ENCODE measurements around the gene CCDC107. TPM values are rescaled to one million over a fixed set of nuclear protein-coding genes. Genes with fewer than 3 reads are reported as not detected.

Gene CCDC107
- total and polyA plus RNA-seq, 2 of the 13 experiments (the other 11 are each of a cell fraction or from before 2014, with no cell fraction given) = 7.1 to 15.2 TPM

DNA sequence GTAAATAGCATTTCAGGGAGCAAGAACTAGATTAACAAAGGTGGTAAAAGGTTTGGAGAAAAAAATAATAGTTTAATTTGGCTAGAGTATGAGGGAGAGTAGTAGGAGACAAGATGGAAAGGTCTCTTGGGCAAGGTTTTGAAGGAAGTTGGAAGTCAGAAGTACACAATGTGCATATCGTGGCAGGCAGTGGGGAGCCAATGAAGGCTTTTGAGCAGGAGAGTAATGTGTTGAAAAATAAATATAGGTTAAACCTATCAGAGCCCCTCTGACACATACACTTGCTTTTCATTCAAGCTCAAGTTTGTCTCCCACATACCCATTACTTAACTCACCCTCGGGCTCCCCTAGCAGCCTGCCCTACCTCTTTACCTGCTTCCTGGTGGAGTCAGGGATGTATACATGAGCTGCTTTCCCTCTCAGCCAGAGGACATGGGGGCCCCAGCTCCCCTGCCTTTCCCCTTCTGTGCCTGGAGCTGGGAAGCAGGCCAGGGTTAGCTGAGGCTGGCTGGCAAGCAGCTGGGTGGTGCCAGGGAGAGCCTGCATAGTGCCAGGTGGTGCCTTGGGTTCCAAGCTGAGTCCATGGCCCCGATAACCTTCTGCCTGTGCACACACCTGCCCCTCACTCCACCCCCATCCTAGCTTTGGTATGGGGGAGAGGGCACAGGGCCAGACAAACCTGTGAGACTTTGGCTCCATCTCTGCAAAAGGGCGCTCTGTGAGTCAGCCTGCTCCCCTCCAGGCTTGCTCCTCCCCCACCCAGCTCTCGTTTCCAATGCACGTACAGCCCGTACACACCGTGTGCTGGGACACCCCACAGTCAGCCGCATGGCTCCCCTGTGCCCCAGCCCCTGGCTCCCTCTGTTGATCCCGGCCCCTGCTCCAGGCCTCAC, 15.3 kb downstream of the CCDC107 start, which contains the start of gene CA9 (continued):
- TF ChIP-seq DMAP1 (CRISPR knock-in tag; IDR thresholded peaks at IDR 0.05) (0 out of 2 replicates have a peak, but pooled peaks have one; percentile 37), SALL2 (CRISPR knock-in tag; IDR thresholded peaks at IDR 0.05) (no peak), SYNCRIP (IDR thresholded peaks at IDR 0.05; ENCODE audit: insufficient read depth, low read depth, low read length) (no peak), KAT2B (IDR thresholded peaks at IDR 0.05; ENCODE audit: borderline replicate concordance, low read depth, low read length) (no peak), RAD21 (CRISPR knock-in tag; IDR thresholded peaks at IDR 0.05) (no peak), TOE1 (CRISPR knock-in tag; IDR thresholded peaks at IDR 0.05) (no peak), ZMYM2 (CRISPR knock-in tag; IDR thresholded peaks at IDR 0.05) (no peak), RBFOX2 (IDR thresholded peaks at IDR 0.05; ENCODE audit: low read depth, low read length) (no peak), PPARG (CRISPR knock-in tag; conservative IDR thresholded peaks at IDR 0.05) (no peak), ZNF746 (CRISPR knock-in tag; IDR thresholded peaks at IDR 0.05) (no peak), NBN (conservative IDR thresholded peaks at IDR 0.05) (no peak), ZNF441 (CRISPR knock-in tag; IDR thresholded peaks at IDR 0.05; ENCODE audit: borderline replicate concordance) (no peak), FOXA1 (IDR thresholded peaks at IDR 0.05) (no peak), FOXA1 (CRISPR knock-in tag; IDR thresholded peaks at IDR 0.05) (no peak), RFX5 (IDR thresholded peaks at IDR 0.05; ENCODE audit: low read depth, low read length) (no peak), MXD4 (CRISPR knock-in tag; IDR thresholded peaks at IDR 0.05) (no peak), NCOA1 (CRISPR knock-in tag; IDR thresholded peaks at IDR 0.05) (no peak), CREB1 (IDR thresholded peaks at IDR 0.05) (no peak), CREB1 (CRISPR knock-in tag; IDR thresholded peaks at IDR 0.05) (no peak), ZNF121 (CRISPR knock-in tag; IDR thresholded peaks at IDR 0.05) (no peak), FOXP1 (IDR thresholded peaks at IDR 0.05) (no peak), FOXP1 (CRISPR knock-in tag; IDR thresholded peaks at IDR 0.05) (no peak), ZNF891 (CRISPR knock-in tag; IDR thresholded peaks at IDR 0.05) (no peak)
- TF ChIP-seq, protein P1, sequence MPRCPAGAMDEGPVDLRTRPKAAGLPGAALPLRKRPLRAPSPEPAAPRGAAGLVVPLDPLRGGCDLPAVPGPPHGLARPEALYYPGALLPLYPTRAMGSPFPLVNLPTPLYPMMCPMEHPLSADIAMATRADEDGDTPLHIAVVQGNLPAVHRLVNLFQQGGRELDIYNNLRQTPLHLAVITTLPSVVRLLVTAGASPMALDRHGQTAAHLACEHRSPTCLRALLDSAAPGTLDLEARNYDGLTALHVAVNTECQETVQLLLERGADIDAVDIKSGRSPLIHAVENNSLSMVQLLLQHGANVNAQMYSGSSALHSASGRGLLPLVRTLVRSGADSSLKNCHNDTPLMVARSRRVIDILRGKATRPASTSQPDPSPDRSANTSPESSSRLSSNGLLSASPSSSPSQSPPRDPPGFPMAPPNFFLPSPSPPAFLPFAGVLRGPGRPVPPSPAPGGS (CRISPR knock-in tag; IDR thresholded peaks at IDR 0.05) = no peak
- TF ChIP-seq, protein P2, sequence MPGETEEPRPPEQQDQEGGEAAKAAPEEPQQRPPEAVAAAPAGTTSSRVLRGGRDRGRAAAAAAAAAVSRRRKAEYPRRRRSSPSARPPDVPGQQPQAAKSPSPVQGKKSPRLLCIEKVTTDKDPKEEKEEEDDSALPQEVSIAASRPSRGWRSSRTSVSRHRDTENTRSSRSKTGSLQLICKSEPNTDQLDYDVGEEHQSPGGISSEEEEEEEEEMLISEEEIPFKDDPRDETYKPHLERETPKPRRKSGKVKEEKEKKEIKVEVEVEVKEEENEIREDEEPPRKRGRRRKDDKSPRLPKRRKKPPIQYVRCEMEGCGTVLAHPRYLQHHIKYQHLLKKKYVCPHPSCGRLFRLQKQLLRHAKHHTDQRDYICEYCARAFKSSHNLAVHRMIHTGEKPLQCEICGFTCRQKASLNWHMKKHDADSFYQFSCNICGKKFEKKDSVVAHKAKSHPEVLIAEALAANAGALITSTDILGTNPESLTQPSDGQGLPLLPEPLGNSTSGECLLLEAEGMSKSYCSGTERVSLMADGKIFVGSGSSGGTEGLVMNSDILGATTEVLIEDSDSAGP (CRISPR knock-in tag; IDR thresholded peaks at IDR 0.05; ENCODE audit: borderline replicate concordance) = no peak; the same call in 1 of the 2 replicates
- TF ChIP-seq, protein P3, sequence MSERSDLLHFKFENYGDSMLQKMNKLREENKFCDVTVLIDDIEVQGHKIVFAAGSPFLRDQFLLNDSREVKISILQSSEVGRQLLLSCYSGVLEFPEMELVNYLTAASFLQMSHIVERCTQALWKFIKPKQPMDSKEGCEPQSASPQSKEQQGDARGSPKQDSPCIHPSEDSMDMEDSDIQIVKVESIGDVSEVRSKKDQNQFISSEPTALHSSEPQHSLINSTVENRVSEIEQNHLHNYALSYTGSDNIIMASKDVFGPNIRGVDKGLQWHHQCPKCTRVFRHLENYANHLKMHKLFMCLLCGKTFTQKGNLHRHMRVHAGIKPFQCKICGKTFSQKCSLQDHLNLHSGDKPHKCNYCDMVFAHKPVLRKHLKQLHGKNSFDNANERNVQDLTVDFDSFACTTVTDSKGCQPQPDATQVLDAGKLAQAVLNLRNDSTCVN (CRISPR knock-in tag; IDR thresholded peaks at IDR 0.05; ENCODE audit: borderline replicate concordance) = no peak
- TF ChIP-seq, protein P4, sequence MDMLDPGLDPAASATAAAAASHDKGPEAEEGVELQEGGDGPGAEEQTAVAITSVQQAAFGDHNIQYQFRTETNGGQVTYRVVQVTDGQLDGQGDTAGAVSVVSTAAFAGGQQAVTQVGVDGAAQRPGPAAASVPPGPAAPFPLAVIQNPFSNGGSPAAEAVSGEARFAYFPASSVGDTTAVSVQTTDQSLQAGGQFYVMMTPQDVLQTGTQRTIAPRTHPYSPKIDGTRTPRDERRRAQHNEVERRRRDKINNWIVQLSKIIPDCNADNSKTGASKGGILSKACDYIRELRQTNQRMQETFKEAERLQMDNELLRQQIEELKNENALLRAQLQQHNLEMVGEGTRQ (IDR thresholded peaks at IDR 0.05; ENCODE audit: low read depth, low read length) = no peak
- TF ChIP-seq, protein P4 (CRISPR knock-in tag; IDR thresholded peaks at IDR 0.05; ENCODE audit: borderline replicate concordance) = no peak
